Psoas muscle (tissue), 8 donors: ENCODE data around the gene SPRYD3. TPM values are rescaled to one million over a fixed set of nuclear protein-coding genes. Genes with fewer than 3 reads are reported as not detected.

Experiments used
- ATAC-seq, 4 donors: fragments of 200-7000 bp; cut with Tn5 transposase; one replicate each; pipeline ENCODE4 v1.9.1; 2020; ENCODE audit warnings: moderate library complexity in 3 of 4, mild to moderate bottlenecking in 2 of 4
- DNase-seq, 2 donors: peaks; one replicate each; pipeline ENCODE4 v3.0.0-alpha.2; 2020
- H3K27ac ChIP-seq: fragments of 200-600 bp; one replicate; pipeline ENCODE4 v1.8.0; 2022
- H3K27me3 ChIP-seq, 3 donors: fragments of 200-600 bp in 1 of 3; one replicate each; pipeline versions ENCODE4 v1.6.1 to v1.8.0; 2013 to 2022; ENCODE audit warnings: low read length in 2 of 3, mild to moderate bottlenecking in 2 of 3, moderate library complexity in 1 of 3; ENCODE audit not compliant: insufficient read depth in 3 of 3
- H3K36me3 ChIP-seq, 2 donors: fragments of 200-600 bp in 1 of 2; one replicate each; pipeline versions ENCODE4 v1.6.1 to v1.8.0; 2013 to 2022; ENCODE audit warnings: low read depth in 1 of 2, mild to moderate bottlenecking in 1 of 2, moderate library complexity in 1 of 2; ENCODE audit not compliant: insufficient read depth in 1 of 2
- H3K4me1 ChIP-seq: fragments of 200-600 bp; one replicate; pipeline ENCODE4 v1.8.0; 2022
- H3K4me3 ChIP-seq: fragments of 200-600 bp; one replicate; pipeline ENCODE4 v1.8.0; 2022; ENCODE audit warnings: mild to moderate bottlenecking
- H3K9me3 ChIP-seq: fragments of 200-600 bp; one replicate; pipeline ENCODE4 v1.8.0; 2022
- WGBS, 3 donors: extraction: QIAGEN DNeasy Blood & Tissue Kit; methylation state at CpG; one replicate each; pipeline versions ENCODE4 v1.1.6 to v1.1.7; 2013; 5-methylcytosine and 5-hydroxymethylcytosine counted together
- intact Hi-C, 2 donors: fragments of 100-400 bp; cut with DNase I; formaldehyde crosslinking; loops; one replicate each; pipeline versions ENCODE4 v1.11.0 to v1.14.2; 2022
- polyA plus RNA-seq, 3 donors: library from polyadenylated mRNA; stranded (reverse); fragments of 200-250 nt; gene quantifications; one replicate each; pipeline ENCODE4 v1.2.3, GENCODE V29; 2013
- total RNA-seq, 4 donors: library from RNA; stranded (reverse); fragmentation: NEBNext Ultra II Directional in 2 of 4; extraction: Animal tissue kit (Norgen Biotek cat#: 25700) in 2 of 4; gene quantifications; one replicate each; pipeline versions ENCODE4 v1.2.1 to v1.2.4, GENCODE V29; 2021 to 2023
- TF ChIP-seq, protein P1 (sequence below): fragments of 200-600 bp; IDR thresholded peaks from one replicate; pipeline ENCODE4 v1.8.0; 2022; ENCODE audit warnings: antibody characterized with exemption
- donor health status: healthy with polysubstance abuse.
- donor health status: DM: no; HTN: no; CAD: no; lungs with moderate emphysema.
- donor health status: Bipolar disorder and iron deficiency.
- donor health status: healthy.
- donor health status: DM: yes; HTN: yes; CAD: no.
- donor health status: DM: no; HTN: no; CAD: no.
- donor health status: DM: no; HTN: no; CAD: no.
- donor health status: DM: yes; HTN: yes; CAD: no.

The SPRYD3 gene
- total and polyA plus RNA-seq, 7 donors, result 16.5 to 49.1 (median 21.8) TPM

DNA sequence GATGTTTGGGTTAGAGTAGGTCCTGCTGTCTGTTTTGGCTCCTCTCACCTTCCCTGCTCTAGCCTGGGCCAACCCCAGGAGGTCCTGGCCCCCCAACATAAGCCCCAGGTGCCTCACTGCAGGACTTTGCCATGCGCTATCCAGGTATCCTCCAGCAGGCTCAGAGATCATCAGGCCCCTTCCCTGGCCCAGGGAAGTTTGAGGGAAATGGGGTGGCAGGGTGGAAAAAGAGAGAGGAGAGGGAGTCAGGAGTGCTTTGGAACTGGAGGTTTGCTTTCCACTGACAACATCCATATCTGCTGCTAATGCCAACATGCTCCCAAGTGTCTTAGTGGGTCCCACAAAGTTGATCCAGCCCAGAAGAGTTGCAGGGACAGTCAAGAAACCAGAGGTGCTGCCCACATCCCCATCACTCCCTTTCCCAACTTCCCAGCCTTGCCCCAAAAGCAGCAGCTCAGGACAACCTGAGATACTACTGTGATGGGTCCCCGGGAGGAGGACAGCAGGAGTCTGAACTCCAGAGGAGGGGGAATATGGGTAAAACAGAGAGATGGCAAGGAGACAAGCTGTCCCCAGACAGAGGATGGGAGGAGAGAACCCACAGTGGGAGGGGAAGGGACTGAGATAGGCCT lies 28.6 kb downstream of the SPRYD3 start:
- intact Hi-C loops, result no loop called here

DNA sequence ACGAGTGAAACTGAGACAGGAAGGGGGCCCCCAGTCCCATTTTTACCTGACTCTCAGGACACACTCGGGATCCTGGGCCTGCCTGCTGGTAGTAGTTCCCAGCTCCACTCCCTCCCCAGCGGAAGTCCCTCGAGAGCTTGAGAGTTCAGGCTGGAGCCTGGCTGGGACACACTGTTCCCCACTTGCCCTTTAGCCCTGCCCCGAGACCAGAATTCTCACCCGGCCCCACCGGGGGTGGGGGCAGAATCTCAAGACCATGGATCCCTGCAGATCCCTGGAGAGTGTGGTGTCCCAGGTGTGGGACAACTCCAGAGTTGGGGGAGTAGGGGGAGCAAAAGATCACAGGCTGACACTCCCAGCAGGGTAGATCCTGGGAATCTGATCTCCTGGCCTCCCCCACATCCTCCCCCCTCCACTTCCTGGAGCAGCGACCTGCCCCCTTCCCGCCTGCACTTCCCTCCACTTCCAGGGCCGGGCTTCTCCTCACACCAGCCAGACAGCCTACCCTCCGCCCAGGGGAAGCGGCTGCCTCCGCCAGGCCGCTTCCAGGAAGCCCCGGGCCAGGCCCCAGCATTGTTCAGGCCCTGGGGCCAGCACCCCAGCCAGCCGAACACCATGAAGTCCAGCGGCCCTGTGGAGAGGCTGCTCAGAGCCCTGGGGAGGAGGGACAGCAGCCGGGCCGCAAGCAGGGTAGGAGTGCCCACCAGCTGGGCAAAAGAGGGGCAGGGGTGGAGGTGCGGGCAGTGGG lies 29.4 kb downstream of the SPRYD3 start, which contains the start of gene TNS2:
TNS2 (plus strand) TSS at position 495 of the 748 bp plus-strand sequence; CDS start at position 616, 121 bp downstream.
- Histone ChIP-seq H3K9me3 (no peaks in the 10 kb centered on the region), H3K36me3 (peaks cover 0 to 3% of the 10 kb centered on the region in 2 donors), H3K27ac (peak within 1 kb of the TSS; percentile 97), H3K27me3 (no peaks in the 10 kb centered on the region), H3K4me3 (peak within 1 kb of the TSS; percentile 86), H3K4me1 (peaks cover 68% of the 10 kb centered on the region)
- WGBS, 3 donors, result 2 to 4% (median 2%) methylated on average over 18 to 20 of the region's 20 CpGs
- TF ChIP-seq, protein P1, sequence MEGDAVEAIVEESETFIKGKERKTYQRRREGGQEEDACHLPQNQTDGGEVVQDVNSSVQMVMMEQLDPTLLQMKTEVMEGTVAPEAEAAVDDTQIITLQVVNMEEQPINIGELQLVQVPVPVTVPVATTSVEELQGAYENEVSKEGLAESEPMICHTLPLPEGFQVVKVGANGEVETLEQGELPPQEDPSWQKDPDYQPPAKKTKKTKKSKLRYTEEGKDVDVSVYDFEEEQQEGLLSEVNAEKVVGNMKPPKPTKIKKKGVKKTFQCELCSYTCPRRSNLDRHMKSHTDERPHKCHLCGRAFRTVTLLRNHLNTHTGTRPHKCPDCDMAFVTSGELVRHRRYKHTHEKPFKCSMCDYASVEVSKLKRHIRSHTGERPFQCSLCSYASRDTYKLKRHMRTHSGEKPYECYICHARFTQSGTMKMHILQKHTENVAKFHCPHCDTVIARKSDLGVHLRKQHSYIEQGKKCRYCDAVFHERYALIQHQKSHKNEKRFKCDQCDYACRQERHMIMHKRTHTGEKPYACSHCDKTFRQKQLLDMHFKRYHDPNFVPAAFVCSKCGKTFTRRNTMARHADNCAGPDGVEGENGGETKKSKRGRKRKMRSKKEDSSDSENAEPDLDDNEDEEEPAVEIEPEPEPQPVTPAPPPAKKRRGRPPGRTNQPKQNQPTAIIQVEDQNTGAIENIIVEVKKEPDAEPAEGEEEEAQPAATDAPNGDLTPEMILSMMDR, result no peak
- ATAC-seq (peak; percentile 22 to 47 (median 32)), DNase-seq (peak; percentile 89 to 95)
- intact Hi-C loops, result loop anchor here in 1 of 2 donors (5.0 kb wide), 1 partner anchor 42 kb away; the partner anchor contains the start of gene EIF4B

More for the DNA sequence above, 28.6 kb downstream of the SPRYD3 start:
- Histone ChIP-seq H3K4me1 (peaks cover 72% of the 10 kb centered on the region), H3K9me3 (no peaks in the 10 kb centered on the region), H3K36me3 (peaks cover 0 to 9% of the 10 kb centered on the region in 2 donors), H3K27ac (peak overlapping the region; percentile 97), H3K27me3 (no peaks in the 10 kb centered on the region), H3K4me3 (peak overlapping the region; percentile 86)
- DNase-seq (peak in 1 of 2 donors; percentile 41), ATAC-seq (no peak)
- WGBS, 3 donors, result 35 to 44% (median 39%) methylated on average over 2 of the region's 2 CpGs
- TF ChIP-seq, protein P1, result no peak

DNA sequence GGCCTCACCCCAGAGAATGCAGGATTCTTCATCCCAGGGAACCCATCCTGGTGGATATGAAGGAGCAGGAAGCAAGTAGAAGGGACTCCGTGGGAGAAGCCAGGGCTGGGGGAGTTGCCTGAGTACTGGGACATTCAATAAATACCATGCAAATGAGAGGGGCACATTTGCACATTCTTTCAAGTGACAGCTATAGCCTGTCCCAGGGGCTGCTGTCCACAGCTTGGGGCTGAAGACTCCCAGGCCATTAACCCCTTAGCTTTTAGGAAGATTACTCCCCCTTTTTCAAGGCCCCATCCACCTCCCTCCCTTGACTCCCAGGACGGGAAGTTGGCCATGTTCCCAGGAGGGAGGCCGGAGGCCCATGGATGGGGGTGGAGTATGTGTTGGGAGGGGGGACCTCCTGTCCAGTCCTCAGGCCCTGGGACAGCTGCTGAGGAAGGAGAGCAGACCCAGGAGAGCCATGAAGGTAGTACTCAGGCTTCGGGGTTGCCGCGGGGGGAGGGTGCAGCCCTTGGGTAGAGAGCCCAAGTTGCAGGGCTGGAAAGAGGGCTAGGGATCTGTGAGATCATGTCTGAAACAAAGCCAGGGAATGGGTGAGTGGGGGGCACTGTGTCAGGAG lies 30.3 kb downstream of the SPRYD3 start:
- ATAC-seq, result no peak
- peak overlapping the region; percentile 97 for H3K27ac ChIP-seq
- TF ChIP-seq, protein P1, result no peak
- WGBS, 3 donors, result 9 to 11% (median 10%) methylated on average over 6 of the region's 6 CpGs
- H3K9me3 ChIP-seq, result no peaks in the 10 kb centered on the region
- H3K36me3 ChIP-seq, result peaks cover 0 to 3% of the 10 kb centered on the region in 2 donors
- H3K27me3 ChIP-seq, result no peaks in the 10 kb centered on the region
- intact Hi-C loops, result loop anchor here in 1 of 2 donors (5.0 kb wide), 1 partner anchor 42 kb away; the partner anchor contains the start of gene EIF4B
- peak overlapping the region; percentile 86 for H3K4me3 ChIP-seq
- H3K4me1 ChIP-seq, result peaks cover 60% of the 10 kb centered on the region
- peak; percentile 81 to 87 for DNase-seq

DNA sequence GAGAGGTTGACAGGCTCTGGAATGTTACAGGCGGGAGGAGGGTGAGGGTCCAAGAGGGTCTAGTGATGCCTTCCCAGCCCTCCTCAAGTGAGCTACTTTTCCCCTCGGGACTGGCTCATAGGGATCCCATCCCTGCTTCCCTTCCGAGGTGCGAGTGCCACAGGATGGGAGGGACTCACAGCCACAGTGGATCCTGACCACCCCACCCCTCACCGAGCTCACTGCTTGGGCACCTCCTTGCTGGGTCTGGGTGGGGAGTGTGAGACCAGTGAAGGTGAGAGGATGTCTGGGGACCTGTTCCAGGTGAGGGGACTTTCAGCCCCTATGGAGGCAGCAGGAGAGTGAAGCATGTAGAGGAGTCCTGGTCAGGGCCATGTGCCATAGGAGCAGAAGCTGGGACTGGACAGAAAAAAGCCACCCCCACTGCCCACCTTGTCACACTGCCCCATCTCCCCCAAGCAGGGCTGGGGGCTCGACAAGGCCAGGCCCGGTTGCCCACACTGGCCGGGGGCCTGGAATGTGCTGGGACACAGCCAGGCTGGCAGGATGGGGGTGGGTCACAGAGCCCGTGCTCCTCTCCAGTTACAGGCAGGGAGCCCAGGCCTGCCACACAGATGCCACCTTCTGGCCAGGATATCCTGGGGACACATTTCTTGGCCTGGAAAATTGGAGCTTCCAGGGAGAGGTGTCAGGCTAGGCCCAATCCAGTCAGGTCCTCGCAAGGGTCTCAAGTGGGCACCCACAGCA lies 31.0 kb downstream of the SPRYD3 start:
- H3K36me3 ChIP-seq, result no peaks in the 10 kb centered on the region
- ATAC-seq, result peak; percentile 54 to 63 (median 58)
- DNase-seq, result peak; percentile 83 to 93
- TF ChIP-seq, protein P1, result peak; percentile 27
- intact Hi-C loops, result loop anchor here in 1 of 2 donors (5.0 kb wide), 1 partner anchor 41 kb away; the partner anchor contains the start of gene EIF4B
- no peaks in the 10 kb centered on the region for H3K9me3 ChIP-seq
- H3K27me3 ChIP-seq, result no peaks in the 10 kb centered on the region
- peak overlapping the region; percentile 86 for H3K4me3 ChIP-seq
- 4 to 10% (median 7%) methylated on average over 9 to 10 of the region's 10 CpGs for WGBS, 3 donors
- peak overlapping the region; percentile 97 for H3K27ac ChIP-seq
- H3K4me1 ChIP-seq, result peaks cover 53% of the 10 kb centered on the region
